KMS-11 (cell line): Measurements from ENCODE around the gene VENTX.

Experiments
- H2AFZ ChIP-seq: fragments of 200-600 bp; sonication (generic); 2 replicates; pipeline ENCODE4 v1.6.1; 2016; ENCODE audit warnings: antibody characterized with exemption, mixed run types, low read depth
- H3K27ac ChIP-seq: fragments of 200-600 bp; sonication (generic); 2 replicates; pipeline ENCODE4 v1.6.1; 2016; ENCODE audit warnings: mild to moderate bottlenecking, mixed run types
- H3K27me3 ChIP-seq: fragments of 200-600 bp; sonication (generic); 2 replicates; pipeline ENCODE4 v1.6.1; 2017; ENCODE audit warnings: mild to moderate bottlenecking, low read depth, mixed run types, moderate library complexity; ENCODE audit not compliant: insufficient read depth
- H3K36me3 ChIP-seq: fragments of 200-600 bp; sonication (generic); 2 replicates; pipeline ENCODE4 v1.6.1; 2017; ENCODE audit warnings: mild to moderate bottlenecking, mixed run types; ENCODE audit not compliant: insufficient read depth
- H3K4me1 ChIP-seq: fragments of 200-600 bp; sonication (generic); 2 replicates; pipeline ENCODE4 v1.6.1; 2016; ENCODE audit warnings: mild to moderate bottlenecking, low read depth, mixed run types; ENCODE audit not compliant: poor library complexity, severe bottlenecking
- H3K4me2 ChIP-seq: fragments of 200-600 bp; sonication (generic); 2 replicates; pipeline ENCODE4 v1.7.0; 2016; ENCODE audit warnings: mild to moderate bottlenecking, mixed run types
- H3K4me3 ChIP-seq: fragments of 200-600 bp; sonication (generic); IDR thresholded peaks from 2 replicates; pipeline ENCODE4 v1.6.1; 2017; ENCODE audit warnings: low read depth, low read length, mixed read lengths; ENCODE audit not compliant: insufficient read depth
- H3K79me2 ChIP-seq: fragments of 200-600 bp; sonication (generic); 2 replicates; pipeline ENCODE4 v1.6.1; 2016; ENCODE audit warnings: low read depth, mixed run types; ENCODE audit not compliant: insufficient read depth
- H3K9ac ChIP-seq: fragments of 200-600 bp; sonication (generic); 2 replicates; pipeline ENCODE4 v1.6.1; 2016; ENCODE audit warnings: mild to moderate bottlenecking, mixed run types
- H4K20me1 ChIP-seq: fragments of 200-600 bp; sonication (generic); 2 replicates; pipeline ENCODE4 v1.6.1; 2016; ENCODE audit warnings: mild to moderate bottlenecking, mixed run types; ENCODE audit not compliant: insufficient read depth
- CTCF ChIP-seq: fragments of 200-600 bp; sonication (generic); conservative IDR thresholded peaks from 2 replicates; pipeline ENCODE4 v1.6.1; 2017; ENCODE audit warnings: low read depth, mild to moderate bottlenecking, antibody characterized with exemption, low read length, moderate library complexity, mixed read lengths

Gene VENTX

GRCh38 chr10:133252223-133252552 is 14.5 kb downstream of the VENTX start:
- Histone ChIP-seq H3K9ac (no peak overlapping the region), H4K20me1 (no peaks in the 10 kb centered on the region), H3K4me1 (no peaks in the 10 kb centered on the region), H3K27ac (no peak overlapping the region), H3K4me2 (no peak overlapping the region), H3K79me2 (no peaks in the 10 kb centered on the region), H3K4me3 (no peak overlapping the region), H3K36me3 (no peaks in the 10 kb centered on the region), H3K27me3 (peaks cover 48% of the 10 kb centered on the region), H2AFZ (no peak overlapping the region)
- TF ChIP-seq CTCF, result no peak

DNA sequence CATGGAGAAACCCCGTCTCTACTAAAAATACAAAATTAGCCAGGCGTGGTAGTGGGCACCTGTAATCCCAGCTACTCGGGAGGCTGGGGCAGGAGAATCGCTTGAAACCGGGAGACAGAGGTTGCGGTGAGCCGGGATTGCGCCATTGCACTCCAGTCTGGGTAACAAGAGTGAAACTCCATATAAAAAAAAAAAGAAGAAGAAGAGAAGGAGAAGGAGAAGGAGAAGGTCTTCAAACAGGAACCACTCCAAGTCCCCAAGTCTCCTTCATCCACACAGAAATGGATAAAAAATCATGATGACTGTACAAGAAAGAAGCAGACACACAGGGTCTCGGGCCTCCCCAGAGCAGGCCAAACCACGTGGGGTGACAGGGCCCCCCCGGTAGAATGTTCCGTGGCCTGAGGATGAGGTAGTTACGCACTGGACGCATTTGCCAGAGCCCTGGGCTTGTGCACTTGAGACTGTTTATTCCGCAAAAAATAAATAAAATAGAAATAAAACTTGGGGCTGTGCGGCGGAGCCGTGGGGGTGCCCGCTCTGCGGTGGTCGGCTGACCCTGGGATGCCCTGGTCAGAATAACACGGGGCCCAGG is 15.8 kb downstream of the VENTX start:
- Histone ChIP-seq H3K27me3 (peaks cover 40% of the 10 kb centered on the region; the same call in 1 of the 2 replicates), H2AFZ (no peak overlapping the region), H3K4me3 (no peak overlapping the region), H3K4me1 (peaks cover 7% of the 10 kb centered on the region), H3K27ac (no peak overlapping the region), H3K79me2 (no peaks in the 10 kb centered on the region), H3K4me2 (no peak overlapping the region), H3K9ac (no peak overlapping the region), H4K20me1 (no peaks in the 10 kb centered on the region), H3K36me3 (no peaks in the 10 kb centered on the region)
- TF ChIP-seq CTCF, result no peak

GRCh38 chr10:133254421-133255120 is 16.9 kb downstream of the VENTX start:
- H4K20me1 ChIP-seq, result no peaks in the 10 kb centered on the region
- H3K9ac ChIP-seq, result no peak overlapping the region
- peaks cover 30% of the 10 kb centered on the region; the same call in 1 of the 2 replicates for H3K27me3 ChIP-seq
- H3K4me2 ChIP-seq, result no peak overlapping the region
- peaks cover 17% of the 10 kb centered on the region for H3K4me1 ChIP-seq
- H2AFZ ChIP-seq, result no peak overlapping the region
- H3K27ac ChIP-seq, result no peak overlapping the region
- H3K4me3 ChIP-seq, result no peak overlapping the region
- TF ChIP-seq CTCF, result no peak
- H3K79me2 ChIP-seq, result no peaks in the 10 kb centered on the region
- H3K36me3 ChIP-seq, result no peaks in the 10 kb centered on the region

DNA sequence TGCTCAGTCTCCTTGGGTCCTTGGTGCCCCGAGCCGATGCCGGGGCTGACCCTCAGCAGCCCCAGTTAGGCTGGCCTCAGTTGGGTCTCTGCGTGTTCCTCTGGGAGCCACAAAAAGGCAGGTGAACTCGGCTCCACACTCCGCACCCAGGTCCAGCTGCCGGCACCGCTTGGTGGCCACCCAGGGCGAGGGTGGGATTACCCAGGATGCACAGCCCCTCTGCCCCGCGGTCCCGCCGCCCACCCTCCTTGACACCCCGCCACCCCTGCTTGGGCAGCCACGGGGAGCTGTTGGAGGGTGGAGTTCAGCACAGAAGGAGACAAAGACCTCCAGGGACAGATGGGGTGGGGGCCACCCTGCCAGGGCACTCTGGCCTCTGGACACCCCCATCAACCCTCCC is 17.7 kb downstream of the VENTX start:
- no peak overlapping the region for H3K9ac ChIP-seq
- no peak overlapping the region for H3K4me3 ChIP-seq
- H3K27ac ChIP-seq, result no peak overlapping the region
- no peaks in the 10 kb centered on the region for H3K36me3 ChIP-seq
- peaks cover 24% of the 10 kb centered on the region; the same call in 1 of the 2 replicates for H3K27me3 ChIP-seq
- TF ChIP-seq CTCF, result no peak
- H2AFZ ChIP-seq, result no peak overlapping the region
- H3K4me1 ChIP-seq, result peaks cover 23% of the 10 kb centered on the region
- H3K4me2 ChIP-seq, result no peak overlapping the region
- H3K79me2 ChIP-seq, result no peaks in the 10 kb centered on the region
- H4K20me1 ChIP-seq, result no peaks in the 10 kb centered on the region
